ENCODE data around the gene RNASE2. TPM values are rescaled to one million over a fixed set of nuclear protein-coding genes. Genes with fewer than 3 reads are reported as not detected.
"Not testable (repeated sequence)": the region's sequence is repeated elsewhere in the genome, so short reads cannot be mapped to it uniquely, and the experiment has no call there.

RNASE2 gene
- total RNA-seq, 2 donors from 2014 or later, result 6.9 to 7.2 TPM

DNA sequence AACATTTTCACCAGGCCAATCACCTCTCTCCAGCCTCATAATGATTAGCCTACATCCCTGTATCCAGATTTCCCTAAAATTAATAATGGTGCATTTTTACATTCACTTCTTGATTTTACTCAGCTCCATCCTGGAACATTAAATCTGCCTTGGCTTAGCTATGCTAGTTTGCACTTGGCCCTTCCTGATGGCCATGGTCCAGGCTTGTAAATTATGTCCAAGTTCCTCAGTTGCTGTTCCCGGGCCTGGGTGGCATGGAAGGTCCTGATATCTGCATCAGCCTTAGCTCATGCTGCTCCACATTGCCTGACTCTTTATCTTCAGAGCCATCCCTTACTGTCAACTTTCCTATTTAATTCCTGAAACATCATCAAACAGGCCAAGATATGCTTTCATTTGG, 23.4 kb downstream of the RNASE2 start:
- DNase-seq (ENCODE audit: low spot score) (no peak), ATAC-seq (ENCODE audit: insufficient number of reproducible peaks, low FRiP score, low read depth) (no peak)
- Histone ChIP-seq H3K9me3 (no peaks in the 10 kb centered on the region), H3K27ac (no peak overlapping the region), H3K4me3 (no peak overlapping the region), H3K27me3 (replicated peaks; ENCODE audit: insufficient read depth) (no peaks in the 10 kb centered on the region), H3K4me1 (ENCODE audit: control insufficient read depth in 1 of 2, low read depth in 2 of 2) (peaks cover 0 to 14% of the 10 kb centered on the region in 2 donors), H3K36me3 (no peaks in the 10 kb centered on the region)
- TF ChIP-seq, protein P1, sequence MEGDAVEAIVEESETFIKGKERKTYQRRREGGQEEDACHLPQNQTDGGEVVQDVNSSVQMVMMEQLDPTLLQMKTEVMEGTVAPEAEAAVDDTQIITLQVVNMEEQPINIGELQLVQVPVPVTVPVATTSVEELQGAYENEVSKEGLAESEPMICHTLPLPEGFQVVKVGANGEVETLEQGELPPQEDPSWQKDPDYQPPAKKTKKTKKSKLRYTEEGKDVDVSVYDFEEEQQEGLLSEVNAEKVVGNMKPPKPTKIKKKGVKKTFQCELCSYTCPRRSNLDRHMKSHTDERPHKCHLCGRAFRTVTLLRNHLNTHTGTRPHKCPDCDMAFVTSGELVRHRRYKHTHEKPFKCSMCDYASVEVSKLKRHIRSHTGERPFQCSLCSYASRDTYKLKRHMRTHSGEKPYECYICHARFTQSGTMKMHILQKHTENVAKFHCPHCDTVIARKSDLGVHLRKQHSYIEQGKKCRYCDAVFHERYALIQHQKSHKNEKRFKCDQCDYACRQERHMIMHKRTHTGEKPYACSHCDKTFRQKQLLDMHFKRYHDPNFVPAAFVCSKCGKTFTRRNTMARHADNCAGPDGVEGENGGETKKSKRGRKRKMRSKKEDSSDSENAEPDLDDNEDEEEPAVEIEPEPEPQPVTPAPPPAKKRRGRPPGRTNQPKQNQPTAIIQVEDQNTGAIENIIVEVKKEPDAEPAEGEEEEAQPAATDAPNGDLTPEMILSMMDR (IDR thresholded peaks at IDR 0.05), result no peak

DNA sequence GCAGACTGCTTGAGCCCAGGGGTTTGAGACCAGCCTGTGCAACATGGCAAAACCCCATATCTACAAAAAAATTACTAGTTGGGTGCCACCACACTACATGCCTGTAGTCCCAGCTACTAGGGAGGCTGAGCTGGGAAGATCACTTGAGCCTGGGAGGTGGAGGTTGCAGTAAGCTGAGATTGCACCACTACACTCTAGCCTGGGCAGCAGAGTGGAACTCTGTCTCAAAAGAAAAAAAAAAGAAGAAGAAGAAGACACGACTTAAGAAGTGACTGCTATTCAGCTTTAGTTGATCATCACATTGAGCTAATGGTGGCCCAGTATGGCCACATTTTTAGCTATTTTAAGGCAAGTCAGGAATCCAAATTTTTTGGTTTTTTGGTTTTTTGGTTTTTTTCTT, 25.6 kb downstream of the RNASE2 start:
- H3K36me3 ChIP-seq, result no peaks in the 10 kb centered on the region
- no peaks in the 10 kb centered on the region for H3K27me3 ChIP-seq (replicated peaks; ENCODE audit: insufficient read depth)
- no peak overlapping the region for H3K27ac ChIP-seq
- no peak overlapping the region for H3K4me3 ChIP-seq
- H3K9me3 ChIP-seq, result no peaks in the 10 kb centered on the region
- H3K4me1 ChIP-seq (ENCODE audit: control insufficient read depth in 1 of 2, low read depth in 2 of 2), result peaks cover 0 to under 1% of the 10 kb centered on the region in 2 donors
- TF ChIP-seq, protein P1 (IDR thresholded peaks at IDR 0.05), result no peak
- DNase-seq (ENCODE audit: low spot score) (no peak), ATAC-seq (ENCODE audit: insufficient number of reproducible peaks, low FRiP score, low read depth) (no peak)

DNA sequence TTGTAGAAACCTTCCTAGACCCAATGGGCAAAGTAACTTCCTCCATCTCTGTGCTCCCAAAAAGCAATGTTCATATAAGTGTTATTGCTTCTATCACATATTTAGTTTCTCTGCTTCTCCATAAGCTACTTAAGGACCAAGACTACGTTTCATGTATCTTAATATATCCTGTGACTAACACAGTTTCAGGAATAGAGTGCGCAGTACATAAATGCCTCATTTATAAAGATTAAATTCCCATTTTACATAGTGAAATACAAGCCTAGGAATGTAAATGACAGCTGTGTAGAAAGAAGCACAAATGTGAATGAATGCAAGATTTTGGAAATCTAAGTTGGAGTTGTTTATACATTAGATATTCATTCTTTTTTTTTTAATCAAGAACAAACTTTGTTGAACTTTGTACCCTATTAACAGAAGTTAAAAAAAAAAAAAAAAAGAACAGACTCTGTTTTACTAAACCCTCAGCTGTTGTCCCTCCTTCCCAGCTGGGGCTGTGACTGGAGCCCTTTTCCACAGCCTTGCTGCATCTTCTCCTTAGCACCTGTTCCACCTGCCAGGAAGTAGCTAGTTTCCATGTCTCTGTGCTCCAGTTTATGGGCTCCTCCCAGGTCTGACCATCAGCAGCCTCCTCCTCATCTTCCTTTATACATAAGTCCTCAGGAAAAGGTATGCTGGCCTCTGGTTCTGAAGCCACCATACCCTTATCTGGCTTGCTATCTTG, 27.5 kb downstream of the RNASE2 start:
- TF ChIP-seq, protein P1 (IDR thresholded peaks at IDR 0.05), result no peak
- Histone ChIP-seq H3K27me3 (replicated peaks; ENCODE audit: insufficient read depth) (no peaks in the 10 kb centered on the region), H3K4me1 (ENCODE audit: control insufficient read depth in 1 of 2, low read depth in 2 of 2) (peaks cover 13 to 18% of the 10 kb centered on the region in 2 donors), H3K36me3 (no peaks in the 10 kb centered on the region), H3K4me3 (no peak overlapping the region), H3K27ac (no peak overlapping the region), H3K9me3 (no peaks in the 10 kb centered on the region)
- ATAC-seq (ENCODE audit: insufficient number of reproducible peaks, low FRiP score, low read depth), result no peak
- DNase-seq (ENCODE audit: low spot score), result no peak

- H3K36me3 ChIP-seq; H3K4me3 ChIP-seq; H3K27ac ChIP-seq; H3K9me3 ChIP-seq; H3K27me3 ChIP-seq (replicated peaks; ENCODE audit: insufficient read depth); ATAC-seq (ENCODE audit: insufficient number of reproducible peaks, low FRiP score, low read depth); DNase-seq (ENCODE audit: low spot score): not testable (repeated sequence)
- H3K4me1 ChIP-seq (ENCODE audit: control insufficient read depth in 1 of 2, low read depth in 2 of 2), result peaks cover 24 to 38% of the 10 kb centered on the region in 2 donors
These were observed 30.4 kb downstream of the RNASE2 start for GRCh38 chr14:20985650-20986049.

DNA sequence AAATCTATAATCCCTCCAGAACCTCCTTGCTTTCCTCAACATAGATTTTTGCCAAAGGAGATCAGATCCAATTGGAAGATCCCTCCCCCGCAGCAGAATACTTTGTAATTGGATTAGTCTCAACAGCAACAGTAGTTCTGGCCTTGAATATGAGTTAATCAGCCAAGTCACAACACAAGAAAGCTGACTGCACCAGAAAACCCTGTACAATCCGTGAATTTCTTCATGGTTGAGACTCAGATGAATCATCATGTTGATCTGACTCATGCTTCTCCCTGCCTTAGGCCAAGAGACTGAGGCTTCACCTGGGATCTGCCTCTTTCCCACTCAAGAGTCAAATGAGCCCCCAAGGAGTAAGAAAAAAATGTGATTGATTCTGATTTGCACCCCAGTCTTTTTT, 31.5 kb downstream of the RNASE2 start:
- Histone ChIP-seq H3K36me3 (peaks cover 2% of the 10 kb centered on the region), H3K27me3 (replicated peaks; ENCODE audit: insufficient read depth) (no peaks in the 10 kb centered on the region), H3K4me3 (peak overlapping the region; percentile 28), H3K27ac (peak overlapping the region; percentile 56 to 88), H3K9me3 (no peaks in the 10 kb centered on the region), H3K4me1 (ENCODE audit: control insufficient read depth in 1 of 2, low read depth in 2 of 2) (peaks cover 34 to 49% of the 10 kb centered on the region in 2 donors)
- TF ChIP-seq, protein P1 (IDR thresholded peaks at IDR 0.05), result no peak
- DNase-seq (ENCODE audit: low spot score) (no peak), ATAC-seq (ENCODE audit: insufficient number of reproducible peaks, low FRiP score, low read depth) (peak; percentile 91)

Measured in thoracic aorta (tissue), 2 donors.